Raji (cell line): ENCODE results near the gene PLA2G6.

Experiments used
- POLR2A ChIP-seq: IDR thresholded peaks from 2 replicates; pipeline ENCODE4 v1.6.1; 2011; ENCODE audit warnings: low read depth, low read length, control low read depth; ENCODE audit not compliant: insufficient read depth

PLA2G6 gene

GRCh38 chr22:38072322-38073149 is 109.1 kb downstream of the PLA2G6 start:
- no peak for TF ChIP-seq POLR2A

DNA sequence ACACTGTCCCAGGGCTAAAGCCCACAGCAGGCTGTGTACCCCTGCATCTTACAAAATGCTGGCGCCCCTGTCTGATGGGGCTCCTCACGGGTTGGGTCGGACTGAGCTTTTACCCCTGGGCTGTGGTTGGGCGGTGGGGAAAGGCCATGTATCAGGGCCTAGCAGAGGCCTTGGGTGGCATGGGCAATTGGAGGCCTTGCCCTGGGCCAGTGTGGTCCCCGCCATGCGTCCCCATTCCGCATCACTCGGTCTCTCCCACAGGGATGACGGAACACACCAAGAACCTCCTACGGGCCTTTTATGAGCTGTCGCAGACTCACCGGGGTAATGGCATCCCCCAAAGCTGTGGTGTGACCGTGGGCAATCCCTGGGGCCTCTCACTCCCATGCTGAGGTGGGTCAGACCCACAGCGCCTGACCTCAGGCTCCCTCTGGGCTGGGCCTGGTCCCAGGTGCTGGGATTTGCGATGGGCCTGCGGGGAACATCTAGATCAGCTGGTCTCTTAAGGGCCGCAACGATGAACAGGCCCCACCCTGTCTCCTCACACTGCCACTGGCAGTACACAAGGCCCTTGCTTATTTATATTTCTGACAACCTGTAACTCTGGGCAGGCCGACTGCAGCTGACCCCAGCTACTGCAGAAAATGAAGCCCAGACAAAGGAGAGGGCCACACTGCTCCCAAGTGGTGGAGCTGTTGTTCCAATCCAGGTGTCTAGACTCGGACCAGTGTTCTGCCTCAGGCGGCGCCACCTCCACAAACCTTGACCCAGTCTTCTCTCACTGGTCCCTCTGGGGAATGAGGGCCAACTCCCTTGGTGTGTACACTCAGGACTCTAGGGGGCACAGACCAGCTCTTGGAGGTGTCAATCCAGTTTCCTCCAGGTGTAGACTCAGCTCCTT is 110.0 kb downstream of the PLA2G6 start:
- TF ChIP-seq POLR2A, result no peak

- TF ChIP-seq POLR2A, result no peak
Measured at GRCh38 chr22:38070250-38070921, 111.2 kb downstream of the PLA2G6 start.

GRCh38 chr22:38069372-38070249 is 112.0 kb downstream of the PLA2G6 start:
- no peak for TF ChIP-seq POLR2A

- no peak for TF ChIP-seq POLR2A
Measured at GRCh38 chr22:38068641-38069371, 112.8 kb downstream of the PLA2G6 start.

GRCh38 chr22:38067761-38068360 is 113.8 kb downstream of the PLA2G6 start:
- no peak for TF ChIP-seq POLR2A

DNA sequence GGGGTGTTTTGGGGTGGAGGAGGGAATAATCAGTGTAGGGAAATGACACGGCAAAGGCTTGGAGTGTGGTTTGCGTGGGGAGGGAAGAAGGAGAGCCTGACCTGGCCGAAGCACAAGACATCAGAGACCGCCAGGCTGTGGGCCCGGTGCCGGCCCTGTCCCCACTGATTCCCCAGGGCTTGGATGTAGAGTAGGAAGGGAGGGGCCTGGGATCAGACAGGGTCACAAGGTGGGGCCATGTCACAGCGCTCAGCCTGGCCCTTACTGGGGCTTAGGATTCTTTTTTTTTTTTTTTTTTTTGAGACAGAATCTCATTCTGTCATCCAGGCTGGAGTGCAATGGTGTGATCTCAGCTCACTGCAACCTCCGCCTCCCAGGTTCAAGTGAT is 114.6 kb downstream of the PLA2G6 start:
- TF ChIP-seq POLR2A, result no peak

DNA sequence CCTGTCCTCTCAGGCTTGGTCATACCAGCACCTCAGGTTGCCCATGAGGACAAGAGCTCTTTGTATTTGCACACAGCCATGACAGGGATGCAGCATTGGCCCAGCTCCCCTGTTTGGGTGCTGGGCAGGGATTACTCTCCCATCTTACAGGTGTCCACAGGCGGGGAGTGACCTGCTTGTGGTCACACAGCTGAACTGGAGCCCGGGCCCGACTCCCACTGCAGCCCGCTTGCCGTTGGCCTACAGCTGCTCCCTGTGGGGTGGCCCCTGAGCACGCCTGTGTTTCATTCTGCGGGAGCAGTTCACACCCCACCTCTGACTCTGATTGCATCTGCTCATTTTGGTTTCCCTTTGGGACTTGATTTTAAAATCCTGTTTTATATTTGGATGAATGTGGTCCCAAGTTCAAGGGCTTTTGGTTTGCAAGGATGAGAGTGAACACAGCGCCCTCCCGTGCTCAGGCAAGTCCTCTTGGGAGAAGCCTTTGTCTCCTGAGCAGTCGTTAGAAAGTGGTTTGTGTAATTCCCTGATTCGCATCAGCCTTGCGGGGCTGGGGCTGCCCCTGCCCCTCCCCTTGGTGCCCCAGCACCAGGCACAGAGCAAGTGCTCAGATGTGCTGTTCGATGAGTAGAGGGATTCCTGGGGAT is 115.1 kb downstream of the PLA2G6 start:
- TF ChIP-seq POLR2A, result no peak

- no peak for TF ChIP-seq POLR2A
Measured at GRCh38 chr22:38065539-38065938, 116.1 kb downstream of the PLA2G6 start.

DNA sequence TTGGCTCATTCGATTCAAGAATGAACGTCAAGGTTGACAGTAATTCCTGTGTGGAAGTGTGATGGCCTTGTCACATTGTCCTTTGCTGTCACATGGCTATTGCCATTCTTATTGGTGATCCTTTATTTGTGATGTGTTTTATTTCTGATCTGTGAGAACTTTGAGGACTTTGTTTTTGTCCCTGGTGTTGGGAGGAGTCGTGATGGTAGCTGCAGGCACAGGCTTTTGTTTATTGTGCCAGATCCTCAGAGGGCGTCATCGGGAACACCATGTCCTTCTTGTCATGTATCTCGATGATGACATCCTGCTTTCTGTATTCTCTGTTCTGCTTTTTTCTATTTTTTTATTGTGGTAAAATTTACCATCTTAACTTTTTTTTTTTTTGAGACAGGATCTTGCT is 118.8 kb downstream of the PLA2G6 start:
- no peak for TF ChIP-seq POLR2A
